ENCODE data around the gene ALKBH4.

Gene ALKBH4

DNA sequence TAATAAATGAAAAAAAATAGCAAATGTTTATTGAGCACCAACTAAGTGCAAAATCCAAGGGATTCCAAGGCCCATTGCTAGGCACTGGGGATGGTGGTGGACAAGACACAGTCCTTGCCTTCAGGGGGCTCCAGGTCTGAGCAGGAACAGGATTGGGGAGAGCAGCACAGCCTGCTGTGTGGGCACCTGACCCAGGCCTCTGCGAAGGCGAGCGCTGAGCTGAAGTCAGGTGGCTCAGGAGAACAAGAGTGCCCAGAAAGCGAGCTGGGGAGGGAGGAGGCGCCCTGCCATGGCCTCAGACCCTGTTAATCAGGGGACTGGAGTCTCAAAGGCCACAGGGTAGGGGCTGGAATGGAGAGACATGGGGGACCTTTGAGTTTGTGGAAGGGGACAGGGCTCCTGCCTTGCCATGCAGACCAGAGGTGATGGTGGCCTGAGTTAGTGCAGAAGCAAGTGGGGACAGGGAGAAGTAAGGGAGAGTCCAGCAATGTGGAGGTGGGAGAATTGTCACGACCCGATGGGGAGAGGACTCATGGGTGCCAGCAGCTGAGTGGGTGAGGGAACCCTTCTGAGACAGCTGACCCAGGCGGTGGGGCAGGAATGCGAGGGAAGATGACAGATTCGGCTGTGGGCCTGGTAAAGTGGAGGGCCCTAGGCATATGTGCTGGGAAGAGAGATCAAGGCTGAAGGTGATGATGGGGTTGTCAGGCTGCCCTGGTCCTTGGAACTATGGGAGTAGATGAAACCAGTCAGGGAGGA is 35.3 kb downstream of the ALKBH4 start:
- no peaks in the 10 kb centered on the region for H3K27me3 Mint-ChIP-seq
- H3K4me1 Mint-ChIP-seq (ENCODE audit: low read depth) = peaks cover 83% of the 10 kb centered on the region
- H3K9me3 Mint-ChIP-seq (ENCODE audit: low read depth) = no peaks in the 10 kb centered on the region
- peak overlapping the region; percentile 90 for H3K27ac Mint-ChIP-seq
- H3K4me3 Mint-ChIP-seq = peak overlapping the region; percentile 54
- peaks cover 5% of the 10 kb centered on the region for H3K36me3 Mint-ChIP-seq

DNA sequence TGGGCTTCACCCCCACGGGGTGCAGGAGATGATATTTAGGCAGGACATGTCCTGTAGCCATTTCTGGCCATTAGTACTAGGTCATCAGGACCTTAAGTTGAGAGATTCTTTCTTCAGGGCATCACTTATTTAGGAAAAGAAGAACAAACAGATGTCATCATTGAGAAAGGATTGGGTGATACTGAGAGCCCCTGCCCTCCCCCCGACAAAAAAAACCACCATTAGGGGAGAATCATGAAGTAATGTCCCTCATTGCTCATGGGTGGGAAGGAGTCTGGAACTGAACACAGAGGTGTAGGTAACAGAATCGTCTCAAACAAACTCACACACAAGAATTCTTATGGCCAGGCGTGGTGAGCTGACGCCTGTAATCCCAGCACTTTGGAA is 37.7 kb downstream of the ALKBH4 start:
- H3K4me3 Mint-ChIP-seq = peak overlapping the region; percentile 83
- peaks cover 83% of the 10 kb centered on the region for H3K4me1 Mint-ChIP-seq (ENCODE audit: low read depth)
- peaks cover 5% of the 10 kb centered on the region for H3K36me3 Mint-ChIP-seq
- H3K27me3 Mint-ChIP-seq = no peaks in the 10 kb centered on the region
- H3K9me3 Mint-ChIP-seq (ENCODE audit: low read depth) = no peaks in the 10 kb centered on the region
- H3K27ac Mint-ChIP-seq = peak overlapping the region; percentile 99

DNA sequence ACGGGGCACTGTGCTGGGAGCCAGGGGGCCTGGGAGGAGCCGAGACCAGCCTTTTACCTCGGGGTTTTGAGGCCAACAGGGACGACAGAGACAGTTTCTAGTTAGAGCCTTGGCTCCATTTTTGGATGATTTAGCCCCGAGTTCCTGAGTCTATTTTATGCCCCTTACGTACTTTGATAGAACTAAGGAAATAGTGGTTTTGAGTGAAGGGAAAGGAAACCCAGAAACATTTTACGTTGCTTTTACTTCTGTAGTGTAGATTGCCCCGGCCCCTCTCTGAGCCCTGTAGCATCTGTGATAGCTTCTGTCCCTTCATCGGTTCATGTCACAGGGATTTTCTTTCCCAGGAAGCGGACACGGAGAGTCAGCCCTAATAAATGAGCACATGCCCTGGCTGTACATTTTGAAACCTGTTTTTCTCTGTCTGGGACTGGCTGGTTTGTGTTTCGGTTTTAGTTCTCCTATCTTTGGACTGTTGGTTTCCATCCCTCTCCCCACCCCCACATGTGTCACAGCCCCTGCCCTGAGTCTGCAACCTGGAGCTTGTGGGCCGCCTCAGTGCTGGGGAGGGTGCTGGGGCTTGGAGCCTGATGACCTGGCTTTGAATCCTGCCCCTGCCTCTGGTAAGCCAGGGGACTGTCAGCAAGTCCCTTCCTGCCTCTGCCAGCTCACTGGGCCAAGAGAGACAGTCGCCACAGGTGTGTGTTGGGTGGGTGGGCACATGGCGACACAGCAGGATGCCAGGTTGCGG is 38.2 kb downstream of the ALKBH4 start:
- Mint-ChIP-seq H3K4me3 (peak overlapping the region; percentile 83), H3K4me1 (ENCODE audit: low read depth) (peaks cover 81% of the 10 kb centered on the region), H3K36me3 (peaks cover 5% of the 10 kb centered on the region), H3K9me3 (ENCODE audit: low read depth) (no peaks in the 10 kb centered on the region), H3K27ac (peak overlapping the region; percentile 99), H3K27me3 (no peaks in the 10 kb centered on the region)

DNA sequence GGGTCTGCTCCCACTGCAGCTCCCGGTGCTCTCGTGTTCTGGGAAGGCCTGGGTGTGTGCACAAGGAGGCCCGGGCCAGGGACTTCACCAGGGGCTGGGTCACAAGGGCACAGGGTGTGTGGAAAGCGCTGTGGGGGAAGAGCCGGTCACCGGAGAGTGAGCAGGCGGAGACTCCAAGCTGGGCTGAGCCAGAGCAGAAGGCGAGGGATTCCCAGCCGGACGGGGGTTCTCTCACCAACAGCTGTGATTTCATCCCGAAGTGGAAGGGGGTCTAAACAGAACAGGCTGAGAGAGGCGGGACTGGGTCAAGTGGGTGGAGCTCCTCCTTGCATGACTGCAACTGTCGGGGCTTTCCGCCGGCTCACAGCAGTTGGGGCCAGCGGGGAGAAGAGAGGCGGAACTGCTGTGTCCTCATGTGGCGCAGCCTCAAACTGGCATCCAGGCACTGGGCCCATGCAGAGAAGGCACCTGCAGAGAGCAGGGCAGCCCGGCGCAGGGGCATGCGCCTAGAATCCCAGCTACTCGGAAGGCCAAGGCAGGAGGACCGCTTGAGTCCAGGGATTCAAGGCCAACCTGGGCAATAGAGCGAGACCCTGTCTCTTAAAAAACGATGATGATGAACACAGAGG is 38.9 kb downstream of the ALKBH4 start:
- H3K27me3 Mint-ChIP-seq = no peaks in the 10 kb centered on the region
- H3K36me3 Mint-ChIP-seq = peaks cover 7% of the 10 kb centered on the region
- H3K4me3 Mint-ChIP-seq = peak overlapping the region; percentile 83
- H3K4me1 Mint-ChIP-seq (ENCODE audit: low read depth) = peaks cover 80% of the 10 kb centered on the region
- H3K9me3 Mint-ChIP-seq (ENCODE audit: low read depth) = no peaks in the 10 kb centered on the region
- peak overlapping the region; percentile 99 for H3K27ac Mint-ChIP-seq

DNA sequence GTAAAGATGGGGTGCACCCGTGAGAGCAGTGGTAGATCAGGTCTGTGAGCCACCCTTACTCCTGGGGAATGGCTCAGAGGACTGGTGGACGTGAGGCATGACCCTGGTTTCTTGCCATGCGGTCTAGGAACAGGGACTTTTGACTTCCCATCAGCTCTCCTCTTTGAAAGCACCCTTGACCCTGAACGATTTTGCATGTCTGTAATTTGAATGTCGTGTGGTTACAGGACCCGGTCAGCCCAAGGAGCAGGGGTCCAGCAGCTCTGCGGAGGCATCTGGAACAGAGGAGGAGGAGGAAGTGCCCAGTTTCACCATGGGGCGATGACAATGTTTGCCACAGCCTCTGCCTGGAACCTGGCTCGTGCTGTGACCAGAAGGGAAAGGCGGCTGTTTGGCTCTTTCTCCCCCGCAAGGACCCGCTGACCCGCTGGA is 39.9 kb downstream of the ALKBH4 start:
- Mint-ChIP-seq H3K36me3 (peaks cover 11% of the 10 kb centered on the region), H3K4me1 (ENCODE audit: low read depth) (peaks cover 80% of the 10 kb centered on the region), H3K4me3 (peak overlapping the region; percentile 47), H3K27me3 (no peaks in the 10 kb centered on the region), H3K9me3 (ENCODE audit: low read depth) (no peaks in the 10 kb centered on the region), H3K27ac (peak overlapping the region; percentile 99)

DNA sequence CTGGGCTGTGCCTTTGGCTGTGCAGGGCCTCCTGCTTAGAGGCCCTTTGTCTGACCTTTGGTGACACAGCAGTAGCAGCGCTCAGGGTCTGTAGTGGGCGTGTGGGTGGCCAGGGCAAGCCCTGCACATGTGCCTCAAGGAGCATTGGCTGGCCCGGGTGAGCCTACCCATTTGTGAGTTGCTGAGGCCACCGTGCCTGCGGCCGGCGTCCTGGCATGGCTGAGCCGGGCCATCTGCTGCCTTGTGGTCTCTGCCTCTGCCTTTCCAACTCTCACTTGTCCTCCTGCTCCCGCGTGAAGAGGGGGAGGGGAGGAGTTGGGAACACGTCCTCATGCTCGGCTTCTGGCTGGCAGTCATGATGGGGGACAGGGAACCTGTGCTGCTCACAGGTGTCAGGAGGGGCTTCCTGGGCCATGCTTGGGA is 40.5 kb downstream of the ALKBH4 start:
- Mint-ChIP-seq H3K27ac (peak overlapping the region; percentile 99), H3K4me1 (ENCODE audit: low read depth) (peaks cover 77% of the 10 kb centered on the region), H3K27me3 (no peaks in the 10 kb centered on the region), H3K36me3 (peaks cover 15% of the 10 kb centered on the region), H3K4me3 (peak overlapping the region; percentile 47), H3K9me3 (ENCODE audit: low read depth) (no peaks in the 10 kb centered on the region)

DNA sequence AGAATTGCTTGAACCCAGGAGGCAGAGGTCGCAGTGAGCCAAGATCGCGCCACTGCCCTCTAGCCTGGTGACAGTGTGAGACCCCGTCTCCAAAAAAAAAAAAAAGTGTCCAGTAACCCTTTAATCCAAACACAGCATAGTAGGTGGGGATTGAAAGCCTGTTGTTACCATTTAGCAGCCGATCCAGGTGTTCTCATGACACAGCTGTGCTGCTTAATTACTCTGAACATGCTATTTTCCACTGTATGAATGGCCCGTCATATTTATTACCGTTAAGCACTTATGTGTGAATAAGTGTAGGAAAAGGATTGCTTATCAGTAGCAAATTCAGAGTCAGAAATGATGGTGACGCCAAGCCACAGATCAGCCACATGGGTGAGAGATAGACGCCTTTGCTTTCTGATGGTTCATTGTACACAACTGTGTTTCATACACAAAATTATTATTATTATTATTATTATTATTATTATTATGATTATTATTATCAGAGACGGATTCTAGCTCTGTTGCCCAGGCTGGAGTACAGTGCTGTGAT is 42.9 kb downstream of the ALKBH4 start:
- H3K4me1 Mint-ChIP-seq (ENCODE audit: low read depth) = peaks cover 75% of the 10 kb centered on the region
- peaks cover 20% of the 10 kb centered on the region for H3K36me3 Mint-ChIP-seq
- H3K9me3 Mint-ChIP-seq (ENCODE audit: low read depth) = no peaks in the 10 kb centered on the region
- no peak overlapping the region for H3K4me3 Mint-ChIP-seq
- no peaks in the 10 kb centered on the region for H3K27me3 Mint-ChIP-seq
- peak overlapping the region; percentile 22 for H3K27ac Mint-ChIP-seq

DNA sequence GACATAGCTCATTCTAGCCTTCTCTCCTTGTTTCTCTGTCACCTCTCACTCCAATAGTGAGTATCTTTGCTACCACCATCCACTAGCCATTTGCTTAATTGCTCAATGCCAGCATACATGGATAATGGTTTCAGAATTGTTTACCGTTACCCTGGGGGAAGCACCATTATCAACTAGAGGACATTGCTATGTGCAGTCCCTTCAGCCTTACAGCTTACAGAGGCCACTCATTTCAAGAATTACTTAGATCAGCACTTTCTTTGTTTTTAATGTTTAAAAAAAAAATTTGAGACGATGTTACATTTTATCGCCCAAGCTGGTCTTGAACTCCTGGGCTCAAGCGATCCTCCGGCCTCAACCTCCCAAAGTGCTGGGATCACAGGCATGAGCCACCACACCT is 46.1 kb downstream of the ALKBH4 start:
- Mint-ChIP-seq H3K4me3 (peak overlapping the region; percentile 36), H3K27me3 (no peaks in the 10 kb centered on the region), H3K9me3 (ENCODE audit: low read depth) (no peaks in the 10 kb centered on the region), H3K27ac (peak overlapping the region; percentile 56), H3K4me1 (ENCODE audit: low read depth) (peaks cover 73% of the 10 kb centered on the region), H3K36me3 (peaks cover 16% of the 10 kb centered on the region)

DNA sequence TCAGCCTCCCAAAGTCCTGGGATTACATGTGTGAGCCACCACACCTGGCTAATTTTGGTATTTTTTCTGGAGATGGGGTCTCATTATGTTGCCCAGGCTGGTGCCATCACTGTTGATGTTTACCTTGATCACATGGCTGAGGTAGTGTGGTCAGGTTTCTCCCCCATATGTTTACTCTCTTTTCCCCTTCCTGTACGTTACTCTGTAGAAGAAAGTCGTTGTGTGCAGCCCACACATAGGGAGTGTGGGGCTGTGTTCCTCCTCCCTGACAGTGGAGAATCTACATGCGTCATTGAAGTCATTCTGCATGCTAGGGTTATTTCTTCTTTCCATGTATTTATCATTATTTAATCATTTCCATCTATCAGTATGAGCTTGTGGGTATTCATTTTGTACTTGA is 47.6 kb downstream of the ALKBH4 start:
- H3K36me3 Mint-ChIP-seq = peaks cover 16% of the 10 kb centered on the region
- no peaks in the 10 kb centered on the region for H3K9me3 Mint-ChIP-seq (ENCODE audit: low read depth)
- peaks cover 73% of the 10 kb centered on the region for H3K4me1 Mint-ChIP-seq (ENCODE audit: low read depth)
- H3K27me3 Mint-ChIP-seq = no peaks in the 10 kb centered on the region
- peak overlapping the region; percentile 70 for H3K4me3 Mint-ChIP-seq
- H3K27ac Mint-ChIP-seq = peak overlapping the region; percentile 99

DNA sequence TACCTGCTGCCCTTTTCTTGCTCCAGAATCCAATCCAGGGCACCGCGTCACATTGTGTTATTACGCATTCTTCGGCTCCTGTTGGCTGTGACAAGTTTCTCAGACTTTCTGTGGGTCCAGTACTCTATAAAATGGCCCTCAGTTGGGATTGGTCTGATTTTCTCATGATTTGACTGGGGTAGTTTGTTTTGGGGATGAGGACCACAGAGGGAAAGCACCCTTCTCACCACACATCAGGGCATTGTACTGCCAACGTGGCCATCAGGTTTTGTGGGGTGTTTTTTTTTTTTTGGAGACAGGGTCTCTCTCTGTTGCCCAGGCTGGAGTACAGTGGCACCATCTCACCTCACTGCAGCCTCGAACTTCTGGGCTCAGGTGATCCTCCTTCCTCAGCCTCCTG is 48.3 kb downstream of the ALKBH4 start:
- Mint-ChIP-seq H3K4me1 (ENCODE audit: low read depth) (peaks cover 69% of the 10 kb centered on the region), H3K9me3 (ENCODE audit: low read depth) (no peaks in the 10 kb centered on the region), H3K27me3 (no peaks in the 10 kb centered on the region), H3K36me3 (peaks cover 16% of the 10 kb centered on the region), H3K4me3 (peak overlapping the region; percentile 84), H3K27ac (peak overlapping the region; percentile 99)

DNA sequence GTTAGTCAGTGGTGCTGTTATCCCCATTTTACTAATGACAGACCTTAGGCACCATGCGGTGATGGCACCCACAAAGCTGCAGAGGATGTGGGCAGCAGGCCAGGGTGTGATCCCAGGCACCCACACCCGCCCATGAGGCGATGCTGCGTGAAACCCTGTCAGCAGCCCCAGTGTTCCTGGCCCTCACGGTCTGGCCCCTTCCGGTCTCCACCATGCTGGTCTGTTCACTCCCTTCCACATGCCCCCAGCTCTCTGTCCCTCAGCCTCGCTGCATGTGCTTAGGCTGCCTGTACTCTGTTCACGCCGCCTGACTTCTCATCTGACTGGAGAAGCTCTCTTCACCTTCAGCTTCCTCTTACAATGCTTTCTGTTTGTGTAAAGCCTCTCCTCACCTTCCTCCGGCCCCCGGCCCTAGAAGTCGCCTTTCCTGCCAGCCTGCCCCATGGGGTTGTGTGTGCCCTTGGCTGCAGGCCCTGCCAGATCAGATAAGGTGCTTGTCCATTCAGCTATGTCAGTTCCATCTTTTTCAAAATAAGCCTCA is 48.9 kb downstream of the ALKBH4 start:
- H3K36me3 Mint-ChIP-seq = peaks cover 13% of the 10 kb centered on the region
- H3K27ac Mint-ChIP-seq = peak overlapping the region; percentile 99
- peaks cover 63% of the 10 kb centered on the region for H3K4me1 Mint-ChIP-seq (ENCODE audit: low read depth)
- H3K4me3 Mint-ChIP-seq = peak overlapping the region; percentile 84
- no peaks in the 10 kb centered on the region for H3K9me3 Mint-ChIP-seq (ENCODE audit: low read depth)
- no peaks in the 10 kb centered on the region for H3K27me3 Mint-ChIP-seq

DNA sequence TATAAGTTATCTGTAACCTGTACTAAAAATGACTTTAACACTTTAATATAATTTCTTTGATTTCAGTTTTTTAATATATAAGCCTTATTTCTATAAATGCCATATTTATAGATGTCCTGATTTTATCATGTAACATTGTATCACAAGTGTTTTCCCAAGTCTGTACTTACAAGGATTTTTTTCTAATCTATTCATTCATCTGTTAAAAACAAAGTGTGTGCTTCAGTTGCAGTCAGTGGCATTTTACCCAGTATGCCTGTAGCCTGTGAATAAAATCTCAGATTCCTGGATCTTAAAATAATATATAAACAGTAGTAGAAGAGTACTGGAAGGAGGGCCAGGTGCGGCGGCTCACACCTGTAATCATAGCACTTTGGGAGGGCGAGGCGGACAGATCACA is 51.1 kb downstream of the ALKBH4 start:
- Mint-ChIP-seq H3K36me3 (peaks cover 17% of the 10 kb centered on the region), H3K27ac (peak overlapping the region; percentile 58), H3K4me3 (no peak overlapping the region), H3K27me3 (no peaks in the 10 kb centered on the region), H3K9me3 (ENCODE audit: low read depth) (no peaks in the 10 kb centered on the region), H3K4me1 (ENCODE audit: low read depth) (peaks cover 49% of the 10 kb centered on the region)

DNA sequence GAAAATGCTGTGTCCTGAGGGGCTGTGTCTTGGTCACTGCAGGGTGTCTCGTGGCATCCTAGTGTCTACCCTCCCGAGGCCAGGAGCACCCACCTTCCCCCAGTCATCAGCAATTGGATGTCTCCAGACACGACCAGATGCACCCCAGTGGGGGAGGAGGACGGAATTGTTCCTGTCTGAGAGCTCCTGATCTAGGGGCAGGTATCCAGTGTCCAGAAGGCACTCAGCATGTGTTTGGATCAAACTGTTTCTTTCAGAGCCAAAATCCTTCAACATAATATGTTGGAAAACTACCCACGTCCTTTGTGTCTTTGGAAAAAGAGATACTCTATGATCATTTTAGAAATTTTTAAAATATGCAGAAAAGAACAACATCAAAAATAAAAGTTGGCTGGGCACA is 51.6 kb downstream of the ALKBH4 start:
- H3K27me3 Mint-ChIP-seq = no peaks in the 10 kb centered on the region
- H3K9me3 Mint-ChIP-seq (ENCODE audit: low read depth) = no peaks in the 10 kb centered on the region
- peaks cover 14% of the 10 kb centered on the region for H3K36me3 Mint-ChIP-seq
- H3K27ac Mint-ChIP-seq = peak overlapping the region; percentile 41
- H3K4me1 Mint-ChIP-seq (ENCODE audit: low read depth) = peaks cover 44% of the 10 kb centered on the region
- no peak overlapping the region for H3K4me3 Mint-ChIP-seq

DNA sequence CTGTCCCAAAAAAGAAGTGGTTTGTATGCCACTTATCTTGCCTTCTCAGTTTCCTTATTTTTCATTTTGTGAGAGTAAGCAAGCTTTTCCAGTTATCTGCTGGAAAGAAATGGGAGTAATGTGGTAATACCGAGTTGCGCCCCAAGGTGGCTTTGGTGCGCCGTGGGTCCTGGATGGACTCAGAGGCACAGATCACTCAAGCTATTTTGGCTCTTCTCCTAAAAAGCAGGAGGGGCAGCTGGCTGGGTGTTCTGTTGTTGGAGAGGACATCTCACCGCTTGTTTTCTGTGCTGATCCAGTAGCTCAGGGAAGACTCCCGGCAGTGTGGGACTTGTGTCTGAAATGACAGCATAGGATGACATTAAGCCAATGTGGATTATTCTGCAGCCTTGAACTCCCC is 52.1 kb downstream of the ALKBH4 start:
- Mint-ChIP-seq H3K4me1 (ENCODE audit: low read depth) (peaks cover 40% of the 10 kb centered on the region), H3K36me3 (peaks cover 14% of the 10 kb centered on the region), H3K27ac (peak overlapping the region; percentile 29), H3K4me3 (no peak overlapping the region), H3K9me3 (ENCODE audit: low read depth) (no peaks in the 10 kb centered on the region), H3K27me3 (no peaks in the 10 kb centered on the region)

DNA sequence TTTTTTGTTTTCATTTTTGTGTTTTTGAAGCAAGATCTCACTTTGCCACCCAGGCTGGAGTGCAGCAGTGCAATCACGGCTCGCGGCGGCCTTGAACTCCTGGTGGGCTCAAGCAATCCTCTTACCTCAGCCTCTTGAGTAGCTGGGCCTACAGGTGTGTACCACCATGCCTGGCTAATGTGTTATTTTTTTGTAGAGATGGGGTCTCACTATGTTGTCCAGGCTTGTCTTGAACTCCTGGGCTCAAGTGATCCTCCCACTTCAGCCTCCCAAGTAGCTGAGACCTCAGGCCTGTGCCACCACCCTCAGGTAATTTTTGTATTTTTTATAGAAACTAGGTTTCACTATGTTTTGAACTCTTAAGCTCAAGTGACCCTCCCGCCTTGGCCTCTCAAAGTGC is 53.7 kb downstream of the ALKBH4 start:
- H3K36me3 Mint-ChIP-seq = peaks cover 13% of the 10 kb centered on the region
- H3K4me1 Mint-ChIP-seq (ENCODE audit: low read depth) = peaks cover 24% of the 10 kb centered on the region
- no peaks in the 10 kb centered on the region for H3K27me3 Mint-ChIP-seq
- H3K4me3 Mint-ChIP-seq = no peak overlapping the region
- H3K9me3 Mint-ChIP-seq (ENCODE audit: low read depth) = no peaks in the 10 kb centered on the region
- H3K27ac Mint-ChIP-seq = no peak overlapping the region

Measured in activated naive CD8-positive, alpha-beta T cell (primary cell).